Fibroblast of lung (primary cell): Measurements from ENCODE around the gene PPP1R9B. TPM values are rescaled to one million over a fixed set of nuclear protein-coding genes. Genes with fewer than 3 reads are reported as not detected.

Source experiments
- DNase-seq, 2 donors: peaks; one replicate each; pipeline versions ENCODE4 v3.0.0 to v3.0.0-alpha.2; 2010; ENCODE audit warnings: low read depth in 2 of 2
- H2AFZ ChIP-seq: 2 replicates; pipeline ENCODE4 v1.5.1; 2012; ENCODE audit warnings: low read length, control low read depth, inconsistent platforms
- H3K27ac ChIP-seq: 2 replicates; pipeline ENCODE4 v1.5.1; 2011; ENCODE audit warnings: low read length, control low read depth; ENCODE audit not compliant: insufficient read depth
- H3K27me3 ChIP-seq: 2 replicates; pipeline ENCODE4 v1.5.1; 2011; ENCODE audit warnings: mild to moderate bottlenecking, low read length; ENCODE audit not compliant: control insufficient read depth, insufficient read depth
- H3K36me3 ChIP-seq: 2 replicates; pipeline ENCODE4 v1.5.1; 2011; ENCODE audit warnings: low read length; ENCODE audit not compliant: control insufficient read depth, insufficient read depth
- H3K4me1 ChIP-seq: 2 replicates; pipeline ENCODE4 v1.5.1; 2011; ENCODE audit warnings: low read length; ENCODE audit not compliant: control insufficient read depth, insufficient read depth; ENCODE audit errors: extremely low read depth
- H3K4me2 ChIP-seq: 2 replicates; pipeline ENCODE4 v1.5.1; 2011; ENCODE audit warnings: low read length, control low read depth; ENCODE audit not compliant: insufficient read depth; ENCODE audit errors: extremely low read depth
- H3K4me3 ChIP-seq, 4 experiments: fragments of 200-600 bp in 1 of 4; sonication (generic) in 1 of 4; replicated peaks in 1 of 4; 2 replicates each; pipeline ENCODE4 v1.5.1; 2011 to 2016; ENCODE audit warnings: low read length in 4 of 4, low read depth in 3 of 4, mild to moderate bottlenecking in 3 of 4, control low read depth in 2 of 4, inconsistent platforms in 1 of 4, mixed read lengths in 1 of 4; ENCODE audit not compliant: insufficient read depth in 1 of 4; ENCODE audit errors: control extremely low read depth in 1 of 4
- H3K79me2 ChIP-seq: 2 replicates; pipeline ENCODE4 v1.5.1; 2012; ENCODE audit warnings: mild to moderate bottlenecking, low read length, inconsistent platforms; ENCODE audit not compliant: control insufficient read depth, insufficient read depth
- H3K9ac ChIP-seq: 2 replicates; pipeline ENCODE4 v1.5.1; 2011; ENCODE audit warnings: mild to moderate bottlenecking, low read length, control low read depth; ENCODE audit not compliant: insufficient read depth
- H3K9me3 ChIP-seq: 2 replicates; pipeline ENCODE4 v1.5.1; 2012; ENCODE audit warnings: low read depth, low read length; ENCODE audit not compliant: control insufficient read depth, insufficient read depth
- H4K20me1 ChIP-seq: 2 replicates; pipeline ENCODE4 v1.5.1; 2011; ENCODE audit warnings: low read length; ENCODE audit not compliant: control insufficient read depth, insufficient read depth; ENCODE audit errors: extremely low read depth
- EZH2 ChIP-seq: IDR thresholded peaks from 2 replicates; pipeline ENCODE4 v1.5.1; 2012; ENCODE audit warnings: low read length, control low read depth, mild to moderate bottlenecking; ENCODE audit errors: missing control alignments
- polyA plus RNA-seq, 2 donors: library from polyadenylated mRNA; depleted of rRNA in 1 of 2; stranded (reverse) in 1 of 2; unstranded in 1 of 2; fragments of >200 nt; gene quantifications; 2 replicates each; pipeline ENCODE4 v1.2.1, GENCODE V29; 2011 to 2012; ENCODE audit warnings: missing spikeins in 1 of 2
- total RNA-seq: library from RNA; depleted of rRNA; stranded (reverse); fragments of >200 nt; gene quantifications from 2 replicates; pipeline ENCODE4 v1.2.1, GENCODE V29; 2014
- TF ChIP-seq, protein P1 (sequence below), 2 donors: IDR thresholded peaks in 1 of 2; conservative IDR thresholded peaks in 1 of 2; 1 replicate in 1 of 2; 2 replicates in 1 of 2; pipeline ENCODE4 v1.5.1; 2011 to 2012; ENCODE audit warnings: low read length in 2 of 2, control low read depth in 1 of 2, inconsistent platforms in 1 of 2, low read depth in 1 of 2, mild to moderate bottlenecking in 1 of 2

Gene PPP1R9B
- total and polyA plus RNA-seq, 2 donors (not counting 1 experiment from before 2014, with no cell fraction given): 22.1 to 41.5 TPM

DNA sequence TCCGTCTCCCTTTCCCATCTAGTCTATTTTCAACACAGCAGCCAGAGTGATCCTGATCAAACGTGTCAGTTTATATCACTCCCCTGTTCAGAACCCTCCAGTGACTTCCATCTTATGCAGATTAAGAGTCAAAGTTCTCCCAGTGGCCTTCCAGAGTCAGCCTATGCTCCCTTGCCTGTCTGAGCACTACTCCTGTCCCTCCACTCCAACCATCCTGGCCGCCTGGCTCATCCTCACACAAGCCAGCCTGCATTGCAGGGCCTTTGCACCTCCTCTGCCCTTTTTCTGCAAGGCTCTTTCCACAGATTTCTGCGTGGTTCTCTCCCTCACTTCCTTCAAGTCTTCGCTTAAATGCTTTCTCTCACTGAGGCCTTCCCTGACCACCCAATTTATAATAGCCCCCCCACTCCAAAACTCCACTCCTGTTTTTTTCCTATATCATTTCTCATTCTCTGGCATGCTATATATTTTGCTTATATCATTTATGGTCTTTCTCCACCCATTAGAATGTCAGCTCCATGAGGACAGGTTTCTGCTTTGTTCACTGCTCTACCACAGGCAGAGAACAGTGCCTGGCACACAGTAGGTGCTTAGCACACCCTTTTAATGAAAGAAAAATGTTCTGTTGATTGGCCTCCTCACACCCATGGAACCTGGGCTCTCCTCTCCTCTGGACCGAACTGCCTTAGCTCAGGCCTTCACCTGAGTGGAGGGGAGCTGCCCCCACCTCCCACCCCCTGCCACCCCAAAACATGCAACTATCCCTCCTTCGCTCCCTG is 29.8 kb downstream of the PPP1R9B start:
- no peaks in the 10 kb centered on the region for H3K4me1 ChIP-seq
- DNase-seq: no peak
- no peaks in the 10 kb centered on the region for H4K20me1 ChIP-seq
- no peaks in the 10 kb centered on the region for H3K9me3 ChIP-seq
- H3K79me2 ChIP-seq: no peaks in the 10 kb centered on the region
- H3K4me2 ChIP-seq: no peak overlapping the region
- H3K9ac ChIP-seq: no peak overlapping the region
- H3K27ac ChIP-seq: no peak overlapping the region
- no peak overlapping the region for H3K4me3 ChIP-seq
- no peaks in the 10 kb centered on the region for H3K36me3 ChIP-seq
- H3K27me3 ChIP-seq: peaks cover 3% of the 10 kb centered on the region
- TF ChIP-seq EZH2: no peak
- TF ChIP-seq, protein P1, sequence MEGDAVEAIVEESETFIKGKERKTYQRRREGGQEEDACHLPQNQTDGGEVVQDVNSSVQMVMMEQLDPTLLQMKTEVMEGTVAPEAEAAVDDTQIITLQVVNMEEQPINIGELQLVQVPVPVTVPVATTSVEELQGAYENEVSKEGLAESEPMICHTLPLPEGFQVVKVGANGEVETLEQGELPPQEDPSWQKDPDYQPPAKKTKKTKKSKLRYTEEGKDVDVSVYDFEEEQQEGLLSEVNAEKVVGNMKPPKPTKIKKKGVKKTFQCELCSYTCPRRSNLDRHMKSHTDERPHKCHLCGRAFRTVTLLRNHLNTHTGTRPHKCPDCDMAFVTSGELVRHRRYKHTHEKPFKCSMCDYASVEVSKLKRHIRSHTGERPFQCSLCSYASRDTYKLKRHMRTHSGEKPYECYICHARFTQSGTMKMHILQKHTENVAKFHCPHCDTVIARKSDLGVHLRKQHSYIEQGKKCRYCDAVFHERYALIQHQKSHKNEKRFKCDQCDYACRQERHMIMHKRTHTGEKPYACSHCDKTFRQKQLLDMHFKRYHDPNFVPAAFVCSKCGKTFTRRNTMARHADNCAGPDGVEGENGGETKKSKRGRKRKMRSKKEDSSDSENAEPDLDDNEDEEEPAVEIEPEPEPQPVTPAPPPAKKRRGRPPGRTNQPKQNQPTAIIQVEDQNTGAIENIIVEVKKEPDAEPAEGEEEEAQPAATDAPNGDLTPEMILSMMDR (conservative IDR thresholded peaks at IDR 0.05 in 1 of 2, IDR thresholded peaks at IDR 0.05 in 1 of 2; ENCODE audit: low read depth in 1 of 2, low read length in 2 of 2): no peak
- no peak overlapping the region for H2AFZ ChIP-seq

DNA sequence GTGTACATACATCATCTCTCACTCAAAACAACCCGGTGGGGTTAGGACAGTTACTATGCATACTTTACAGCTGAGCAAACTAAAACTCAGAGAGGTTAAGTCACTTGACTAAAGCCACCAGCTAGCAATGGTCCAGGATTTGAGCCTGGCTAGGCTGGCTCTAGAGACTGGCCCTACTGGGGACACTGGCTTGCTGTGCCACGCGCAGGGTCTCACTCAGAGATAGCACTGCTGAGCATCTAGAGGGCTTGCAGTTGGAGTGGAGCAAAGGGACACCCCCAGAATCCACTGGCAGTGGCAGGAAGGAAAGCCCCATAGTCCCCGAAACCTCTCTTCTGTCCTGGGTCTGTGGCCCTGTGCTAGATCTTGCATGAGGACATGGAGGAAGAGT is 31.7 kb downstream of the PPP1R9B start:
- no peaks in the 10 kb centered on the region for H3K9me3 ChIP-seq
- H3K4me3 ChIP-seq: no peak overlapping the region
- no peaks in the 10 kb centered on the region for H3K79me2 ChIP-seq
- H4K20me1 ChIP-seq: no peaks in the 10 kb centered on the region
- DNase-seq: no peak
- no peaks in the 10 kb centered on the region for H3K36me3 ChIP-seq
- H3K27ac ChIP-seq: no peak overlapping the region
- H3K4me1 ChIP-seq: no peaks in the 10 kb centered on the region
- H3K9ac ChIP-seq: no peak overlapping the region
- H3K4me2 ChIP-seq: no peak overlapping the region
- no peak for TF ChIP-seq EZH2
- TF ChIP-seq, protein P1 (conservative IDR thresholded peaks at IDR 0.05 in 1 of 2, IDR thresholded peaks at IDR 0.05 in 1 of 2; ENCODE audit: low read depth in 1 of 2, low read length in 2 of 2): no peak
- H3K27me3 ChIP-seq: peaks cover 3% of the 10 kb centered on the region
- H2AFZ ChIP-seq: no peak overlapping the region

DNA sequence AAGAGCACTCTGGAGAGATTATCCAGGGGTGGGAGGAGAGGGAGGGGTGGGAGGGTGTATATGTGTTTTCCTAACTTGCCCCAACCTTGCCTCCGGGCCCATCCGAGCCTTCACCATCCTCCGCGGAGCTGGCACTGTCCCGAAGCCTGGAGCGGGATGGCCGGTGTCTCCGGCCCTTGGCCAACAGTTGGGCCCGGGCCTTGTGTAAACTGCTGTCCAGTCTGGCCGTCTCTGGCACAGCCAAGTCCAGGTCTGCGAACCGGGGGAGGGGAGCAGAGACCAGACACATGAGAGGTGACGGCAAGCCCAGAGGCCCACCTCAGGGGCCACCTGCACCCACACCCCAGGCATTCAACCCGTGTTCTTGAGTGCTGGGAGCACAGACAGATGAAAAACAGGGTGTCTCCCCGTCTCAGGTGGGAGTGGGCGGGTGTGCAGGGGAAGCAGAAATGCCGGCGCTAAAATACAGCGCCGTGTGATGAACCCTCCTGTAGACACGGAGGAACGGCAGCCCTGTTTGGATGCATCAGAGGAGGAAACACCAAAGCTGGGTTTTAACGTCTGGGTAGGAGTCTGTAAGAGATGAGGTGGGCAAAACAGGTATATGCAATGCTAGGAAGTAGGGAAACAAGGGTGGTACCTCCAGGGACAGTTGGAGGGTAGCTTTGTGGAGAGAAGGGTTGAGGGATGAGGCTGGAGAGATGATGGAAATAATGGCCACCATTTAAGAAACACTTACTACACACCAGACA is 32.2 kb downstream of the PPP1R9B start:
- TF ChIP-seq, protein P1 (conservative IDR thresholded peaks at IDR 0.05 in 1 of 2, IDR thresholded peaks at IDR 0.05 in 1 of 2; ENCODE audit: low read depth in 1 of 2, low read length in 2 of 2): no peak
- TF ChIP-seq EZH2: no peak

More for the DNA sequence above, 32.2 kb downstream of the PPP1R9B start:
- no peak overlapping the region for H3K4me3 ChIP-seq
- no peaks in the 10 kb centered on the region for H3K4me1 ChIP-seq
- no peak overlapping the region for H3K4me2 ChIP-seq
- H3K27me3 ChIP-seq: peaks cover 3% of the 10 kb centered on the region
- H3K9me3 ChIP-seq: no peaks in the 10 kb centered on the region
- DNase-seq: no peak
- H3K9ac ChIP-seq: no peak overlapping the region
- no peaks in the 10 kb centered on the region for H4K20me1 ChIP-seq
- H3K36me3 ChIP-seq: no peaks in the 10 kb centered on the region
- H3K27ac ChIP-seq: no peak overlapping the region
- H2AFZ ChIP-seq: no peak overlapping the region
- H3K79me2 ChIP-seq: no peaks in the 10 kb centered on the region
